Stimulated activated naive CD4-positive, alpha-beta T cell (primary cell): ENCODE data around the gene EPHA5.

Experiments
- DNase-seq, 6 experiments: peaks; one replicate each; lab custom pipeline; 2025; lab: John Stamatoyannopoulos, UW

The EPHA5 gene

DNA sequence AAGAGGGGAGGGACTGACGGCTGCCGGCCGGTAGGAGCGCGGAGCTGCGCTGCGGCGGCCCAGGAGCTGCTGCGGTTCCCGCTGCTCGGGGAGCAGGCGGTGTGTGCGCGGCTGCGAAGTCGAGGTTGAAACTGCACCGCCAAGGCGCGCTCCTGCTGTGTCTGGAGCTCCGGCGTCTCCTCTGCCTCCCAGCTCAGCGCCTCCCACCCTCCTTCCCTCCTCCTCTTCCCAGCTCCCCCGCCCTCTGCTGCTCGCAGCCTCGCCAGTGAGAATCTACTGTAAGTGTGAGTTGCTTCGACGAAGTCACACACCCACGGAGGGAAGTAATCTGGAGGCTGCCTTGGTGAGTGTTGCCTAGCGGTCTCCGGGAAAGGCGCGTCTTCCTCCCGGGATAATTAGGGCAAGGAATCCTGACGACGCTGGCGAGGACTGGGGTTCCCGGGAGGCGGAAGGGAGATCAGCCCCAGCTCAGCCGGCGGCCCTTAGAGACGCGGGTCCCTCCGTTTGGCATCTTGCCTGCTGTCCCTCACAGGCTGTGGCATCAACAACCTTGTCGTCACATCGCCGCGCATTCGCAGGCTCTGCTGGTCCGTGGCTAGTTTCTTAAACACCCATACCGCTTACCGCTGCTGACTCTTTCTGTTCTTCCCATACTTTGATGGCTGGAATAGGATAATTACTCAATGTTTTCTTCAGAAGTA lies at the start of gene EPHA5:
TSS of gene EPHA5 (minus strand) at position 159 of the 701 bp plus-strand sequence. CDS start 747 bp downstream, outside the sequence.
- DNase-seq: no peak

DNA sequence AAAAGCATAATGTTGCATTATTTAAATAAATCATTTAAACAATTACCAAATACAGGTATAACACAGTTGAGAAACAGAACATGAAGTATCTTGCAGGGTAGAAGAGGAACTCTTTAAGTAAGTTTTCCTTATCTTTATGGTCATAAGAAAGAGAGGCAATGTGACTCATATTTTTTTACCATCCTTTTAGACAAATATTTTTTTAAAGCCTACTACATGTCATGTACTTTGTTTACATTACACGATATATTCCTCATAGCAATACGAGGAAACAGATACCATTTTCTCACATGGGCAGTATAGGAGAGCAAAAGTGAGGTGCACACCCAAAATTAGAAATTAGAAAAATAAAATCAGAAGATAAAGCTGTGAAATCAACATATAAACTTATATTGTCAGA lies 49.3 kb upstream of the EPHA5 start:
- DNase-seq: no peak

DNA sequence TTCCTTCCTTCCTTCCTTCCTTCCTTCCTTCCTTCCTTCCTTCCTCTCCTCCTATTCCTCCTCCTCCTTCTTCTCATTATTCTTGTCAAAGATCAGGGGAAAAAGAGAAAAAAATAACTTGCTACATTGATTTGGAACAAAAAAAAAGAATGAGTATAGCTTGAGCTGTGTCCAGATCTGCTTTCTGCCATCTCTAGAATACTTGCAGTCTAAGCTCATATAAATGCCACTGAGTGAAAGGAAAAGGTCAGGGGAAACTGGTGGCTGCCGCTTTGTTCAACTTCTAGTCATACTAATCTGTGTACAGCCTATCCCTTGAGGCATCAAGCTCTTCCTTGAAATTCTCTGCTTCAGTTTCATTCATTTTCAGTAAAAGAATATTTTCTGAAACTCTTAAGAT lies 28.3 kb upstream of the EPHA5 start:
- no peak for DNase-seq

DNA sequence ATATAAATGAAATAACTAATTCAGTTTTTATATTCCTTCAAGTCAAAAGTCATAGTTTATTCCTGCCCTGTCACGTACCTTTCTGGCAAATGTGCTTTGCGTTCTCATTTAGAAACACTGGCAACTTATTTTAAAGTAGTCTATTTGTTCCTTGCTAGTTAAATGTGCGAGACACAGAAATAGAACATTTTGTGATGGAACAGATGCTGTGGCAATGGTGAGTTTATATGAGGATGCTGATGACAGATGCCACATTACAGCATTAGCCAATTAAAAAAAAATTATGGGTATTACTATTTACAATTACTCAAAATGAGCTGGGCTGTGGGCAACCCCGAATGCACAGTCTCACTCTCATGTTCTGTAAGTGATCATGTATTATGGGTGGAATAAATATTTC lies 26.1 kb upstream of the EPHA5 start:
- no peak for DNase-seq

DNA sequence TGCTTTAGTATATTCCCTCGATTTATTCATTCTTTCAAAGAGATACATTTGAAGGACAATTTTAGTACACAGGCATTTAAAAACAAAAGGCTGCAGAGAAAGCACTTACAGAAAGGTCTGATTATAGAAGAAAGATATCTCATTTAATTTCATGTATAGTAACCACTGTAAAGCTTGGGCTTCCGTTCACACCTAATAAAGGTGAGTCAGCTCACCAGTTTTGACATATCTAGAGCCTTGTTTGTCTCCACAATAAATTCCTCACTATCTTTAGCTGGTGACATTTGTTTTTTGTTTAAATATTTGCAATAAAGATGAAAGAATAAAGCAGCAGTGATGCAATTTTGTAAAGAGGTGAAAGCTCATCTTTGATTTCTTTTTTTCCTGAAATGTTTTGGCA lies 1.1 kb upstream of the EPHA5 start:
- no peak for DNase-seq

DNA sequence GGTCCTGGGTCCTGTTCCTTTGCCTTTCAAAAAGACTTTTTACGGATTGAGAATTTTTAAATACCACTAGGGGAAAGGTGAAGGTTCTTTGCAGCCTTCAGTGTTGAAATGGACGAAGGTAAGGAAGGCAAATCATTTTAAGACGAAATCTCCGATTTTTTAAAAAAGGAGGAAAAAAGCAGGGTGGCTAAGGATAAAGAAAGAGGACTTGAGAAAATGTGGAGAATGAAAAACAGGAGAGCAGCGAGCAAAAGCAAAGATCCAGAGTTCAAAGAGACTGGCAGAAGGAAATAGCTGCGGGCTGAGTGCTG lies 314 bp downstream of the EPHA5 start:
- DNase-seq: no peak

DNA sequence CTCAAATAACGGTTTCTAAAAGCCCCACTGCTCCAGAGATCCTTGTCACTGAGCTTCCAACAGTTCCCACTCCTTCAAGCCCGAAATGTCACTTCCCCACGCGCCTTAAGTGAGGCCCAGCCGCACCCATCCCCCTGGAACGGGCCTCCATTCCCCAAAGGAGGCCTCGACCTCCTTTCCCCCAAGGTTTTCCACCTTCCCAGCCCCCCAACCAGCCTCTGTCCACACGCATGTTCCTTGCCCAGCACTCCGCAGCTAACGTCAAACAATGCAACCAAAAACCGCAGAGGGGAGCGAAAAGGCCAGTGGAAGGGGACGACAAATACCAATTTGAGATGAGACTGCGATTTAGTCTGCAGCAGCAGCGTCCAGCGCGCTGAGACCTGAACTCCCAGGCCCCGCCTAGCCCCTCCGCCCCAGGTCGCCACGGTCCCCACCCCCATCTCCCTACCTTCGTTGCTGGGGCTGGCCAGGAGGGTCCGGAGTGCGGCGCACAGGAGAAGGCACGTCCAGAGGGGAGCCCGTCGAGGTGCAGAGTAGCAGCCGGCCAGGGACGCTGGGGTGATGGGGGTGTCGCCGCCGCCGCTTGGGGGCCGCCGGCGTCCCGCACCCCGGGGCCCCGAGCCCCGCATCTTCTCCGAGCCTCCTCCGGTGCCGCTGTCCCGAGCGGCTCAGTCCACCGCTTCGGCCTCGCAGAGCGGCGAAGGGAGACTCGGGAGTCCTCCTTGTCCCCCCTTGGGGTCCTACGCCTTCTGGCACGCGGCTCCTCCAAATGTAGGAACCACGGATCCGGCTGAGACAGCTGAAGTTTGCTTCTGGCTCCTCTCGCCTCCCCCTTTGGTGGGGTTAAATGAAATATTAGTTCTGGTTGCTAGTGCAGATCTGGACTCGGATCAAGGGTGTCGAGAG lies 924 bp downstream of the EPHA5 start:
- no peak for DNase-seq

DNA sequence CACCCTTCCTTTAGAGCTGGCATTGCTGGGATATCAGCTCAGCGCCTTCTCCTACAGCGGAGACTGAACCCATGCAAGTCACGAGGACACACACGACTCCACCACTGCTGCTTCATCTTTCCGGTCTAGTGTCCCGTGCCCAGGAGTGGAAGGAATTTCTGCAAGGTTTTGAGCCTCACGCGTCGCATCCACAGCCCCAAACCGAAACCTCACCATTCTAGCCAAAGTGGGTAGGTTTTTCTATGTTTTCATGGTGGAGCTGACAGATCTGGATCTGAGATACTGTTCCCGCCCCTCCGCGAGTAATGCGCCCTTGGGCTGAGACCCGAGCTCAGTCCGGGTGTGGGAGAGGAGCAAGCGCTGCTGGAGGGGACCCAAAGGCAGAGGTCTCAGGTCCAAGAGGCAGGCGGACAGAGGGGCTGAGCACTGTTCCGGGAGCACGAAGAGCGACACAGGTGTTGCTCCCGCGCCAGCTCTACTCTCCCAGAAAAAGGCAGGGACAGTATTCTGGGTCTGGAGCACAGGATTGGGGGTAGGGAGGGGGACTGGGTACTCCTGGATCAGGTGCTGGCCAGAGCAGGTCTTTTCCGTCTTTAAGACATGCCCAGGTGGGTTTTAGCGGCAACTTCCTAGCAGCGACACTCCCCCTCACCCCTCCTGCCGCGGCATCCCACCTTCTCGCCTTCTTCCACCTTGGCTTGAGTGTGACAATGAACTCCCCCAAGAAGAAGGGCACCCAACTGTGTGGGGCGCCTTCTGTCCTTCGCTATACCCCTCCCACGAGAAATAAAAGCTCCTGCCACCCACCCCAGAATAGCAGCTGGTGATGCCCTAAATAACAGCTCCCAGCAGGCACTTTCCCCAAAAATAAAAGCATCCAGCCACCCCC lies 1.8 kb downstream of the EPHA5 start:
- DNase-seq: no peak

DNA sequence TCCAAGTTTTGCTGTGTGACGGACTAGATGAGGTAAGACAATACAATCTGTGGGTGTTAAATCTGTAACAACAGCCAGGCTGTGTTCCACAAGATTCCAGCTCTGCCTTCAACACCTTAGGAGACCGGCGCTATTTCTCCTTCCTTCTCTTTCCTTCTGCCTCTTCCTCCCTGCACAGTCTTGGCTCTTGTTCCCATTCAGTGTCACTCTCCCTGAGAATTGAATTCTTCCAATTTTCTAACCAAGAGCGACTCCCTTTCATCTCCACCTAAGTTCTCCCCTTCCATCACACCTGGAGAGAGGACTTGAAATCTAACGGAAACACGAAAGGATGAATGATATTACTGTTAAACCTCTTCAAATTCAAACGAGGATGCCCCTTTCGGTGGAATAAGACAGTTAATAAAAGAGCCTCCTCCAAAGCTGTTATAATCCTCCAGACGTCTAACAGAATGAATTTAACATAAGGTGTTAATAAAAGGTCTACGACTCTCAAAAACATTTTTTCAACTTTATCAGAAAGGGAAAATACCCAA lies 2.7 kb downstream of the EPHA5 start:
- no peak for DNase-seq

DNA sequence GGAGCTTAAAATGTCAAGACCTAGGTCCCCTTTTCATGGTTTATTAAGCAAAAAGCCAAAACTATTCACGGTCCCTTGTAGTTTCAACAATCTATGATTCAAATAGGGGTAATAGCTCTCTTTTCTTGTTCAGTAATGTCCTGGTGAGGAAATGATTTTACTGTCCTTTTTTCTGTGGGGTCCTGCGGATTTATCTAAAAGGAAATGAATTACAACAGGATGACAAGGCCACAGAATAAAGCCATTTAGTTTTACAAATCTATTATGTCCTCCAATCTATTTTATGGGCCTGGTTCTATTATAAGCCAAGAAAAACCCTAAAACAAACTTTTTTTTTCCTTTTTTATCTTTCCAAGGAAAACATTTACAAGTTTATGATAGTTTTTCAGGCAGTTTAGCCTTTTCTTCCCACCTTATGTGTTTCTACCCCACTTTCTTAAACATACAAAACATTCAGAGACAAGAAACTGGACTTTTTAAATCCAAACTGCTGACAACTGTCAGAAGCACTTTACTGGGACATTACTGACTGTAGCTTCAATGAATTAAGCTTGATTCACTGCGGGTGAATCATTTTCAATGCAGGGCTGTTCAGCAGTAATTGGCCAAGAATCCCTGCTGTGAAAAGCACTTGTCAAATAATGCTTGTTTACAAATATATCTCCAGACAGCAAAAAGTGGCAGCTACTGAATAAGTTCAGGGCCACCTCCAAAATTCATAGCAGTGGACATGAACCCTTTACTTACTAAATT lies 4.3 kb downstream of the EPHA5 start:
- DNase-seq: no peak

DNA sequence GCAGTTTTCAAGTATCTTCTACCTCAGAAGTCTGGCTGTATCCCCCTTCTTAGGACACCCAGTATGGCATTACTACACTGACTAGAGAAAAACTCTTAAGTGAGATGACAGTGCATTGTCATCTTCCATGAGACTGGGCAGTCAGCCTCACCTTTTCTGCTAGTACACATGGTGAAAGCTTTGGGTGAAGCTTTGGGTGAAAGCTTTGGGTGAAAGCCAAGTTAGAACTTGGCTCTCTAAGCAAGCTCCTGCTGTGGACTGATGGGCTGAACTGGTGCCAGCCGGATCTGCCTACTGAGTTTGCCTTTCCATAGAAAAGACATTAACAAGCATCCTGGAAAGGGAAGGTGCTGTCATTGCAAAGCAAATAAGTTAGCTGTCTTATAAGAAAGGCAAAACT lies 8.8 kb downstream of the EPHA5 start:
- DNase-seq: no peak

DNA sequence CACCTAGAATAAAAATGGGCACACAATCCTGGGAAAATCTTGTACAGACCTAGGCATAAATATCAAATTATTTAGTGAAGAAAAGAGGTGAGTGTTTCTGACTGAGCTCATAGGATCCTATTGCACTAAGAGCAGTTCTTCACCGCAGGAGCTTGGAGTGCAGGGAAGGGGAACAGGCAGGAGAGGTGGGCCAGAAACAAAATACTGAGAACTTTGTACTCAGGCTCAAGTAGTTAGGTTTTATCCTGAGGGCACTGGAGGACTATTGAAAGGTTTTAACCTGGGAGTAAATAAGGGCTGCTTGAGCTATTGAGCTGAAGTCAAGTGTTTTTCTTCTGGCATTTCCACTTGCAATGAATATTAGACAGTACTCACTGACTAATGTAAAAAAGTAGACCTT lies 12.2 kb downstream of the EPHA5 start:
- no peak for DNase-seq

DNA sequence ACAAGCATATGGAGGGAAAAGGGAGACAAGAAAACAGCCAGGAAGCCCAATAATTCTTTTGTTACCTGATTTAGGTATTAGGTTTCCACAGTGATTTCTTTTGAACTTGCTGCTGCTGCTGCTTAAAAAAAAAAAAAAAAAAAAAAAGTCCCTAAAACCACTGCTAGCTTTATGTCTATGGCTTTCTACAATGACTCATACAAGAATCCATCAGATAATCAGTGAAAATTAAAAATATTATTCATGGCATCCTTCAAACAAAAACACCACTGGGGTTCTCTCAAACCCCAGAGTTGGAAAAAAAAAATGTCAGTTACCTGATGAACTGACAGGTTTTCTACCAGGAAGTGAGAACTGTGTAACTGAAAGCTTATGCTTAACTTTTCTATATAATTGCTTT lies 14.3 kb downstream of the EPHA5 start:
- DNase-seq: no peak

DNA sequence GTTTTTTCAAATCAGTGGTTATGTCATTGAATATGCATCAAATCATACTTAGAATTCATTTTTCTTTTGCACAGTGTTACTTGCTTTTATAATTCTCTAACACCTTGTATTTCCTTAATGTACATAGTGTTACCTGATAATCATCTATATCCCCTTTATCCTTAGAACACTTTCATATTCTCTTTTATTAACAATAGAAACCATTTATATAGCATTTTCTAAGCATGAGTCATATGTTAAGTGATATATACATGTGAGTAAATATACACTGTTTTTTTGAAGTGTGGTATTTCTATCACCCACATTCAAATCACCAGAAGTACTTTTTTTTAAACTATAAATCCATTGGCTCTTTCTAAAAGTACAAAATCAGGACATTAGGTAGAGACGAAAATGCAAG lies 15.3 kb downstream of the EPHA5 start:
- DNase-seq: no peak

DNA sequence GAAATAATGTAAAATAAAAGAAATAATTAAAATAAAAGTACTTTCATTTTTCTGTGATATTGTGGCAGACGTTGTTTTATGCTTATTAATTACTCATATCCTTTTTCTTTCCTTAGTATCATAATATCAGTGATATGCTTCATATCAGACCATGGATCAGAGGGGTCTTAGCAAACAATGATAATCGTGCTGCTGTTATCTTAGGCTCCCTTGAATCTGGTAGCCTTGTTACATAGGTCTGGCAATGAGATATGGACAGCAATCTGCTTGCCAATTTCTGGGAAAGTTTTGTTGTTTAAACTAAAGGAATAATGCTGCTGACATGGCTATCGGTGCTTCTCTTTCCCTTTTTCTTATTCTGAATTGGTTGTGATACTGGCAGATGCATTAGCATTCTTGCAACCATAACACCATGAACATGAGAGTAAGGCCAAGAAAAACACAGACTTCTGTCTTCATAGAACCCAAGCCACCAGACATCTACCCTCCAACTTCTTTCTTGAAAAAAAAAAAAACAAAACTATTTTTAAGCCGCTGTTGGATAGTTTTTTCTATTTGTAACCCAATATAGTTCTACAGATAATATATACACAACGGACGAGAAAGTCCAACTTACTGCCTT lies 16.4 kb downstream of the EPHA5 start:
- DNase-seq: no peak

DNA sequence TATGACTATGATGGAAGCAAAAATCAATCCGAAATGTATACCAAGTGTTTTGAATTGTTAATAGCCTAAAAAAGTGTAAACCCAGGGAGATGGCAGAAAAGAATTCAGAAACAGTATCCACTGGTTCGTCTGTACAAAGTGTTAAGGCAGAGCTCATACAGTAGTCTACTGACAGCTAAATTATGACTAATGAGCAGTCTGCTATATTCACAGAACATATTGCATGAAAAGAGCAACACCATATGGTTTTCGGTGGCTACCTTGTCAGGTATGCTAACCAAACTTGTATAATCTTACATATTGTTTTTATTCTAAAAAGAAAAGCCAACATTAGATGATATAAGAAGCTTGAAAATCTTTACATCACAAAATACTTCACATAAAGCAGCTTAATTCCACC lies 18.5 kb downstream of the EPHA5 start:
- DNase-seq: no peak

DNA sequence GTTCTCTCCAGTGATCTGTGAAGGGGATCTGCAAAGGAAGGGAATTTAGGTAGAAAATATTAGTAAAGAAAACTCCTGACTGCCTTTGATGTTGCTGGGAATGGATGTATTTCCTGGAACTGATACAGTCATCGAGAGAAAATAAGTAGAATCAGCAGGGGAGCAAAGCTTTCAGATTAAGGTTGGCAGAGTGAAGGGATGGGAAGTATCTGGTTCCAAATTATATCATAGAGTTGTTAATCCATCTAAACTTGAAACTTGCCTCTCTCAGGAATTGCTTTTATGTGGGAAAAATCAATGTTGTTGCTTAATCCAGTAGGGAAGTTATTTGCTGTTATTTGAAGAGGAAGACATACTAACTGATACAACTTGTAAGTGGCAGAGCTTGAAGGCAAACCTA lies 19.3 kb downstream of the EPHA5 start:
- no peak for DNase-seq

DNA sequence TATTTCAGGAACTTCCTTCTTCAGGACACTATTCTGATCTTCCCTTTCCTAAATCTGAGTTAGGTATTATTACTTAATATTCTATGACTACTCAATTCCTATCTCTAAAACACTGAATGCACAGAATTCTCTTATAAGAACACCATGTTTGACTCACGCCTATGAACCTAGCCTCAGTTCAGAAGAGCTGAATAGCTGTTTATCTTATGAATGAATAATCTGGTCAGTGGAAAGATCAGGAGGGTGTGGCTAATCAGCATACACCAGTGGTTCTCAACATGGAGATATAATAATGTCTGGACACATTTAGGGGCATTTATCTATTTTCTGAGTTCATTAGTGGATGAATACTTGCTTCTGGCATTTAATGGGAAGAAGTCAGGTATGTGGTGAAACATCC lies 24.2 kb downstream of the EPHA5 start:
- no peak for DNase-seq

DNA sequence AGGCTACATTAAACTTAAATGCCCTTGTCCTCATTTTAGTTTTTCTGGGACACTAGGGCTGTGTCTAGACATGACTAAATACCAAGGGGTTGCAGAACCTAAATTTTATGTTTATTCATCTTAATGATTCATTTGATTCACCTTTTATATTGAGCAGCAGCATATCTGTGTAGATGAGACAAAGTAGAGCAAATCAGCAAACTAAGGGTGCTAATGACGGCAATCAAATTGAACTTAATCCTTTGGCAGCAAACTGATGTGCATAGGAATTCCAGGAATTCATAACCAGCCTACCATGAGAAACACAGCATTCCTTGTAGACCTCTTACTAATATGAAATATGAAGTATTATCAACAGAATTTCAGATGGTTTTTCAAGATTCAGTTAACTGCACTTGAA lies 25.1 kb downstream of the EPHA5 start:
- no peak for DNase-seq

DNA sequence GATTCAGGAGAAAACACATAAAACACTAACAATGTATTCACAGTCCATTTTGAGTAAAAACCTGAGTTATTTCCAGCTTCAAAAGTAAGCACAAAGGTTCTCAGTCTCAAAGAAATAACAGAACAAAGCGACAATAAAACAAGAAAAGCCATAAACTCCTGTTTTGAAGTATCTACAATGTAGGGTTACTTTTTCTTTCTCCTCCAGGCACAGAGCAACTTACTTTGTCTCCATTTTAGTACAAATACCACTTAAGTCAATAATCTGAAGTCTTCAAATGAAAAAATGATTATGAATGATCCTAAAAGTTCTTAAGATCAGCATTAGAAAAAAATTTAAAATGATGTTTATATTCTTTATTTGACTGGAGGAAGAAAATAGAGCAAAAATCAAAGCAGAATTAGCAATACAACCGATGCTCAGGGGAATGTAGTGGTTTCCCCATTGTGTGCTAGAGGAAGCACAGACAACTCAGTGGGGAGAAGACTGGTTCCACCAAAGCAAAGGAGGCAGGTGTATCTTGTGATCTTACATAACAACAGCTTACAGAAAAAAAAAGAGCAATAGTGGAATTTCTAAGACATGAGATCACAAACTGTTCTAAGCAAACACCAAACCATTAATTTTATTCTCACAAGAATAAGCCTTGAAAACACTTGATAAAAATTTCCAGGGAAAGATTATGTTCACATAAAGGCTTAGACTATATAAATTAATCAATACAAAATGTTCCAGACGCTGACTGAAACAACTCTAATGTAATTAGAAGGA lies 35.1 kb downstream of the EPHA5 start:
- no peak for DNase-seq
